GM15510 (cell line): ENCODE data around the gene AURKAIP1.

ENCODE experiments used
- POLR2A ChIP-seq: IDR thresholded peaks from 3 replicates; pipeline ENCODE4 v1.6.1; 2011; ENCODE audit warnings: borderline replicate concordance; ENCODE audit not compliant: insufficient read length; ENCODE audit errors: extremely low read depth

The AURKAIP1 gene

DNA sequence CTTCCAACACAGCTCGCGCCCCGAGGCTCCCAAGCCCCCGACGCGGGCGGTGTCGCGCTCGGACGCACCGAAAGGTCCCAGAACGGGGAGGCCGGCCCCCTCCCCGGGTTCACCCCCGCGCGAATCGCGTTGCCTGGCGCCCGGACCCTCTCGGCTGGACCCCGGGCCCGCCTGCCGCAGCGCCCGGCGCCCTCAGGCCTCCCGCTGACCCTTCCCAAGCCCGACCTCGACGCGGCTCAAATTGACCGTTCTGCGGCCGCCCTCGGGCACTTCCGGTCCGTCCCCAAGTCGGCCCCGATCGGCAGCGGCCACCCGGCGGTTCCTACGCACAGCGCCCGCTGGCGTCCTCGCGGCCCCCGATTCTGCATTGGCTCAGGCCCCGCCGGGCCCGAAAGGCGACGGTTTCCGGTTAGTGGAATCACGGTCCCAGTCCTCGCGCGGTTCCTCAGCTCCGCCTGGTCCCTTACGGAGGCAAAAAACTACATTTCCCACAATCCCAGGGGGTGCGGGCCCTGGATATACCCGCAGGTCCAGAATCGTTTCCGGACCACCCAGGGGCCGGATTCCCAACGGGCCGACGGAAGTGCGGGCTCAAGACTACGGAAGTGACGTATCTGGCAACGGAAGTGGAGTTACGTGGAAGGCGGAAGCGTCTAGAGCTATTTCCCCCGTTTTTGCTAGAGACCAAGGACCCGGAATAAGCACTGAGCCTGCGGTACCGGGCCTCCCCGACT is at the start of gene AURKAIP1:
Gene AURKAIP1, minus strand, starts transcription at position 279 of the 734 bp plus-strand sequence. CDS start 451 bp downstream, outside the sequence.
- TF ChIP-seq POLR2A: peak; percentile 81

DNA sequence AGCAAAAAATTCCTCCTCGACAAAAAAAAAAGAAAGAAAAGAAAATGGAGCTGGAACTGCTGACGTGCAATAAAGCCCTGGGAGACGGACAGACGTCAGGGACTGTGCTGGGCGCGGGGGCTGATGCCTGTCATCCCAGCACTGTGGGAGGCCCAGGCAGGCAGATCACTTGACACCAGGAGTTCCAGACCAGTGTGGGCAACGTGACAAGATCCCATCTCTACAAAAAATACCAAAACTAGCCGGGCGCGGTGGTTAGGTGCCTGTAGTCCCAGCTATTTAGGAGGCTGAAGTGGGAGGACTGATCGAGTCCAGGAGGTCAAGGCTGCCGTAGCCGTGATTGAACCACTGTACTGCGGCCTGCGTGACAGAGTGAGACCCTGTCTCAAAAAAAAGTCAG is 49.7 kb upstream of the AURKAIP1 start:
- TF ChIP-seq POLR2A: no peak

DNA sequence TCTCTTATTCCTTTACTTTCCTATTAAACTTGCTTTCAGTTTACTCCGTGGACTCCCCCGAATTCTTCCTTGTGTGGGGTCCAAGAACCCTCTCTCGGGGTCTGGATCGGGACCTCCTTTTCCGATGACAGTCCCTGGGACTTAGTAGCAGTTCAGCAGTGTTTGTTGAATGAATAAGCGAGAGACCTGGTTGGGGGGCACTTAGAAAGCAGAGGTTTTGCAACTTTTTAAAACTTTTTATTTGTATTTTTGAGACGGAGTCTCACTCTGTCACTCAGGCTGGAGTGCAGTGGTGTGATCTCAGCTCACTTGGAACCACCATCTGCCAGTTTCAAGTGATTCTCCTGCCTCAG is 48.2 kb upstream of the AURKAIP1 start:
- no peak for TF ChIP-seq POLR2A

DNA sequence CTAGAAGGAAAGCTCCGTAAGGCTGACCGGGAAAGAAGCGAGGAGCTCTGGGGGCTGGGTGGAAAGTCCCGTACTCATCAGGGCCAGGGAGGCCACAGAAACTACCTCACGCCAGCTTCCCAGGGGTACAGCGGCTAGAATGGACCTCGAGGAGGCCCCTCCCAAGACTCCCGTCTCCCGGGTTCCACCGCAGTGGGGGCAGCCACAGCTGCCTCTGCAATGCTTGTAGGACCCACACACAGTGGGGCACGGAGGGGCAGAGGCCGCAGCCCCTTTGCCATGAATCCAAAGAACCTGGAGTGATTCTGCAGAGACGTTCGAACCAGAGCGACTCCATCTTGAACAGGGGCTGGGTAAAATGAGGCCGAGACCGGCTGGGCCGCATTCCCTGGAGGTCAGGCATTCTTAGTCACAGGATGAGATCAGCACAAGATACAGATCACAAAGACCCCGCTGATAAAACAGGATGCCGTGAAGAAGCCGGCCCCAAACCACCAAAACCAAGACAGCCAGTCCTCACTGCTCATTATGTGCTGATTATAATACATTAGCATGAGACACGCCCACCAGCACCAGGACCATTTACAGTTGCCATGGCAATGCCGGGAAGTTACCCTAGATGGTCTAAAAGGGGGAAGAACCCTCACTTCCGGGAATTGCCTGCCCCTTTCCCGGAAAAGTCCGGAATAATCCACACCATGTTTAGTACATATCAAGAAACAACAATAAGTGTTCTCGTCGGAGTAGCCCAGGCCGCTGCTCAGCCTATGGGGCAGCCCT is 47.6 kb upstream of the AURKAIP1 start:
- TF ChIP-seq POLR2A: no peak

DNA sequence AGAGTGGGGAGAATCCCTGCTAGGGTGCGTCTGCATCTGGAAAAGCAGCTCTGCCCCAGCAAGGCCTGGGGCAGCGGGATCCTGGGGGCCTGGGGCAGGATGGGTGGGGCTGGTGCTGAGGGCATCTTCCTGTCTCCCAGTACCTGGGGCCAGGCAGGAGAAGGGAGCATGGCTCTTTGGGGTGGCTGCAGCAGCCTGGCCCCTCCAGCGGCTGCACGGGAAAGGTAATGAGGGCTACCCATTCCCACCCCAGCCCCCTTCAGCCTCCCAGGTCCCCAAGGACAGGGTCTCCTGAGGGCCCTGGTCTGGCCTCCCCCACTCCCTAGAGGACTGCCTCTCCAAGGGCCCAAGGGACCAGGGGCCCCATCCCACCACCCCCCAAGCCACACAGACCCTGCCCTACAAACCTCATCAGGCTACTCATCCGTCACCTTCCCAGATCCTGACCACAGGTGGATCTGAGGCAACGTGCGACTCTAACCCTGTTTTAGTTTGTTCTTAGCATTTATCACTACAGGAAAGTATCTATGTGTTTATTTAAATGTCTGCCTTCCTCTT is 47.0 kb upstream of the AURKAIP1 start:
- TF ChIP-seq POLR2A: no peak

DNA sequence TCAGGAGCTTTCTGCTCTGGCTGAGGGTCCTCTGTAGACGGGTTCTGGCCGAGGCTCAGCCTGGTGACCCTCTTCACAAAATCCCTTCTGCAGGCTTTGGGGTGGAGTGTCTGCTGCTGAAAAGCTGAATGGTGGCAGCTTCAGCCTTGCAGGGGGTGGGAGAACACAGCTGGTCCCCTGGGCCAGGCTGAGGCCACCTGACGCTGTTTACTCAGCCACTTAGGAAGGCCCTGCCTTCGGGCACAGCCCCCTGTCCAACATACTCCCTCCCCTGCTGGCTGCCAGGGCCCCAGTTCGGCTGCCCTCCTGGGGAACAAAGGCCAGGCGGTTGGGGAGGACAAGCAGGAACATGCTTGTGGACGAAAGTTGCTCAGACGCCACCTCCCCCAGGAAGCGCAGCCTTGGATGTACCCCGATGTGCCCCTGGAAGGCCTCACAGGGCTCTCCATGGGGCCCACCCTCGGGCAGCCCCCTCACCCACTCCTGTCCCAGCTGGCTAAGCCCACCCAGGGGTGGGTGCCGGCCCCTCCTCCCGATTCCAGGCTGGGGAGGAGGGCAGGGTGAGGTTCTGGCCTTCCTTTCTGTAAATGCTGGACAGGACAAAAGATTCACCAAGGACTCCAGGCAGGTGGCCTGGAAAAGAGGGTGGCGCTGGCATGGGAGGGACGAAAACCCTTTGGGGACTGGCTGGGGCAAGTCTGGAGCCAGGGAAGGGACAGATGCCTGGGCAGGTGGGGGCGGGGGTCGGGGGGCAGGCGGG is 46.3 kb upstream of the AURKAIP1 start, which contains the start of gene ANKRD65:
Gene ANKRD65, minus strand, starts transcription at position 130 of the 760 bp plus-strand sequence. CDS start 271 bp downstream, outside the sequence.
- no peak for TF ChIP-seq POLR2A

DNA sequence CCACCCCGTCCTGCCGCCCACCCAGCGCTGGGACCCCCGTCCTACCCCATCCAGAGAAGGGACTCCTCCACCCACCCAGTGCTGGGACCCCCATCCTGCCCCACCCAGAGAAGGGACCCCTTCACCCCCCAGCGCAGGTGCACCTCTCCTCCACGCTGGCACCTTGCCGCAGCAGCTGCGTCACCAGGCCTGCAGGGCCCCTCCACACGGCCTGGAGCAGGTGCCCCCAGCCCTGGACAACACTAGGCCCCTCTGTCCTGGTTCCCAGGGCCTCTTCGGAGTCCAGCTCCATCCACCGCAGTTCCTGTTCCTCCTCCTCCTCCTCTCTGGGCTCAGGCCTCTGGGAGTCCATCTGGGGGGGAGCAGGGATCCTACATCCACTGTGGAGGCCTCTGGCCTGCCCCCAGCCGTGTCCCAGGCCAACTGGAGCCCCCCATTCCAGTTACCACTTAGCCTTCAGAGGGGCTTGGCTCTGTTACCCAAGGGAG is 45.7 kb upstream of the AURKAIP1 start:
- TF ChIP-seq POLR2A: no peak

DNA sequence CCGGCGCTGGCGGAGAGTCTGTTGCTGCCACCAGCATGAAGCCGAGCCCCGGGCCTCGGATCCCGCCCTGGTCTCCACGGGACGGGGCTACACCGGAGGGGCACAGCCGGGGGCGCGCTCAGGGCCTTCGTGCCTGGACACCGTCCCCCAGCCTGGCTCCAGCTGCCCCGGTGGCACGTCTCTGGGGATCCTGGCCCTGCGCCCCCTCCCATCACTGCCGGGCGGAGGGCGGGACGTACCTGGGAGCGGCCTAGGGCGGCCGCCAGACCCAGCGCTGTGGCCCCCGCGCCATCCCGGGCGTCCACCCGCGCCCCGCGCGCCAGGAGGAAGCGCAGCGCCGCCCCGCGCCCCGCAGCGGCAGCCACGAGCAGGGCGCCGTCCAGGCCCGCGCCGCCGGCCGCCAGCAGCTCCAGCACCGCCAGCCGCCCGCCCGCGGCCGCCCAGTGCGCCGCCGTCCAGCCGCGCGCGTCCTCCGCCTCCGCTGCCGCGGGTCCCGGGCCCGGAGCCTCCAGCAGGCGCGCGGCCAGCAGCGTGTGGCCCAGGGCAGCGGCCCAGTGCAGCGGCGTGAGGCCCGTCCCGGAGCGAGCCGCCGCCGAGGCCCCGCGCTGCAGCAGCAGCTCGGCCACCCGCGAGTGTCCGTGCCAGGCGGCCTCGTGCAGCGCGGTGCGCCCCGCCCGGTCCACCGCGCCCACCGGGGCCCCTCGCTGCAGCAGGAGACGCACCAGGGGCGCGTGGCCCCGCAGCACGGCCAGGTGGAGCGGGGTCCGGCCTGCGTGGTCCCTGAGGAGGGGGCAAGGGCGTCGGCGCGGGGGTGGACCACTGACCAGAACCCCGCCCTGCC is 45.0 kb upstream of the AURKAIP1 start:
- TF ChIP-seq POLR2A: no peak

DNA sequence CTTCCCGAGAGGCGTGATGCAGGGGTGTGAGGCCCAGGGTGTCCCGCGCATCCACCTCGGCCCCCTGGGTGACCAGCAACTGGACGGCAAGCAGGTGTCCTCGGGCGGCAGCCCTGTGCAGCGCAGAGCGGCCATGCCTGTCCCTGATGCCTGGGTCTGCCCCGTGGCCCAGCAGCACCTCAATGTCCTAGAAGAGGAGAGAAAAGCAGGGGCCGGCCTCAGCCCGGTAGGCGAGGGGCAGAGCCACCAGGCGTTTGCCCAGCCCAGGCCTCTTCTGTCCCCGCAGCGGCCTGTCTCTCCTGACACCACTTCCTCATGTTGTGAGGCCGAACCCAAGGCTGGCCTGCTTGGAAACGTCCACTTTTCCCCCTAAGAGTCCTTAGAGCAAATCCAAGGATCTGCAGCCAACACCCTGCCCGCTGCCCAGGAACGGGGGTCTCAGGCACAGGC is 44.4 kb upstream of the AURKAIP1 start:
- no peak for TF ChIP-seq POLR2A

DNA sequence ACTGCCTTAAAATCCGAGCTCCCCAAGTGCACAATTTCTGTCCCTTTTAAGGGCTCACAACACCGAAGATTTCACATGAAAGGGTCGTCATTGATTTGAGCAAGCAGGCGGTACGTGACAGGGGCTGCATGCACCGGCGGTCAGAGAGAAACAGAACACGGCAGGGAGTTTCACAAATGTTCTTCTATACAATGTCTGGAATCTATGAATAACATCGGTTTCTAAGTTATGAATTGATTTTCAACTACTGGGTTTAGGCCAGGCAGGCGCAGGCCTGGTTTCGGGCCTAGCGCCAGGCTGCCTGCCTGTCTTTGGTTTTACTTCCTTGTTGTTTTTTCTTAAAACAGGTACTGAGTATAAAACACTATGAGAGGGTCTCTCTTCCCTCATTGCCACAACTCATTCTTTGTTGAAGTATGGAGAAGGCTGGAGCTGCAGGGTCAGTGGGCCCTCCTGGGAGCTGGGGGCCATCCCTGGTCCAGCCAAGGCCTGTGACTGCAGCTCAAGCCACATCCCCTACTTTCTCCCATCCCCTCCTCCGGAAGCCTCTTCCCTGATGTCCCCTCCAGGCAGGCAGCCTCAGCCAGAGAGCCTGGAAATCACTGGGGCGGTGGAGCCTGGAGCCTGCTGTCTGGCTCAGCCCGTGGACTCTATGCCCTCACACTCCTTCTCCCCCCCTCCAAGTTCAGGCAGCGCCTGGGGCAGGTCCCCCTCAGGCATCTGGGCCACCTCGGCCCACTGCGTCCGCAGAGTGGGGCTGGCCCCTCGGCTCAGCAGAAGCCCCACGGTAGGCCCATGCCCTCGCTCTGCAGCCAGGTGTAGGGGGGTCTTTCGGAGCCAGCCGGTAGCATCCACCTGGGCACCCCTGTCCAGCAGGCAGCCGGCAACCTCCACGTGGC is 43.7 kb upstream of the AURKAIP1 start:
- TF ChIP-seq POLR2A: no peak

DNA sequence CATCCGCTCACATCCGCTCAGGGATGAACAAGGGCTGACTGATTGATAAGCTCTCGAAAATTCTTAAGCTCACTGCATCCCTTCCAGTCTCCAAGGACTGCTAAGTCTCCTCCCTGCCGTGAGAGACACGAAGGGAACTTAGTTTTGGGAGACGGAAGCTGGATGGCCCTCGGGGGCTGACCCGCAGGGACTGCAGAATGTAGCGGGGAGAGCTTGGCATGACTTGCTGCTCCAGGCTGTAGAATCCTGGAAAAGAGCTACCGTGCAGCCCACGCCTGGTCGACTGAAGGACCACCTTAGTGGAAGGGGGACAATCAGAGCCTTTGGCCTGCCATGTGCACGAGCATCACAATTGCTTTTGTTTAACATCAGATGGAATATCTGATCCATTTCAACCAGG is 40.7 kb upstream of the AURKAIP1 start:
- TF ChIP-seq POLR2A: no peak

DNA sequence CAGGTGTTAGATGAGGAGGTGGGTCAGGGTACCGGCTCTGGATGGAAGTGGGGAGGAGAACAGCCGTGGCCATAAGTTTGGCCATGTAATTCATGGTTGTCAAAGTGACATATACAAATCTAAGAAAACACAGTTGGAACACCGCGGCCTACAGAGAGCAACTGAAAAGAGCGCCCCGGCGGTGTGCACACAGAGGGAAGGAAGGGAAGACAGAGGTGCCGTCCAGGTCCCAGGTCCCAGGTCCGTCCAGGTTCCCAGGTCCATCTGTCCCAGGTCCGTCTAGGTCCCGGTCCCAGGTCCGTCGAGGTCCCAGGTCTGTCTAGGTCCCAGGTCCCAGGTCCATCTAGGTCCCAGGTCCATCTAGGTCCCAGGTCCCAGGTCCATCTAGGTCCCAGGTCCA is 36.6 kb upstream of the AURKAIP1 start:
- no peak for TF ChIP-seq POLR2A

DNA sequence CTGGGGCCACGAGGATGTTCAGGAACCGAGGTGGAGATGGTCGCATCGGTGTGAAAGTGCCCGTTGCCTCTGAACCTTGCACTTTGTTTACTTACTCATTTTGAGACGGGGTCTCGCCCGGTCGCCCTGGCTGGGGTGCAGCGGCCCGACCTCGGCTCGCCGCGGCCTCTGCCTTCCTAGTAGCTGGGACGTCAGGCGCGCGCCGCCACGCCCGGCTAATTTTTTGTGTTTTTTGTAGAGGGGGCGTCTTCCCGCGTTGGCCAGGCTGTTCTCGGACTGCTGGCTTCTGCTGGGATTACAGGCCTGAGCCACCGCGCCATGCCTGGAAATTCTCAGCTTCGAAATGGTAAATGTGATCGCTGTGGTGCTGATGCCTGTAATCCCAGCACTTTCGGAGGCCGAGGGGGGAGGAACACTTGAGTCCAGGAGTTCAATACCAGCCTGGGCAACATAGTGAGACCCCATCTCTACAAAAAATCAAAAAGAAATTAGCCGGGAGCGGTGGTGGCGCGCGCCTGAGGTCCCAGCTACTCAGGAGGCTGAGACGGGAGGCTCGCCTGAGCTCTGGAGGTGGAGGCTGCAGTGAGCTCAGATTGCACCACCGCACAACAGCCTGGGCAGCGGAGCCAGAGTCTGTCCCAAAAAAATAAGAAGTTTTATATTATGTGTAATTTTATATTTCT is 32.8 kb upstream of the AURKAIP1 start:
- TF ChIP-seq POLR2A: no peak
